GM10248 (cell line): ENCODE measurements around the gene WEE1.
A peak's percentile ranks its signal among the peaks of the same experiment; 100 is the strongest.
"Not testable (repeated sequence)": the region's sequence is repeated elsewhere in the genome, so short reads cannot be mapped to it uniquely, and the experiment has no call there.

ENCODE experiments used
- CTCF ChIA-PET: fragments of 300-600 bp; sonication (Branson Sonifier 250); formaldehyde crosslinking; extraction: SDS; loops from one replicate; lab custom pipeline; 2021; ENCODE audit warnings: antibody characterized with exemption; lab: Yijun Ruan, JAX
- POLR2A ChIA-PET: fragments of 350-650 bp; sonication (Branson Sonifier 250); formaldehyde crosslinking; extraction: SDS; loops from one replicate; lab custom pipeline; 2020; ENCODE audit warnings: antibody characterized with exemption; lab: Yijun Ruan, JAX
- DNase-seq: peaks from one replicate; pipeline ENCODE4 v3.0.0; 2012; ENCODE audit errors: extremely low spot score
- TF ChIP-seq, protein P1 (sequence below): IDR thresholded peaks from 2 replicates; pipeline ENCODE4 v1.5.1; 2012; ENCODE audit warnings: mild to moderate bottlenecking, low read depth; ENCODE audit errors: extremely low read depth, missing control alignments, control extremely low read depth

Gene WEE1

GRCh38 chr11:9601037-9601875 is 27.8 kb downstream of the WEE1 start:
- POLR2A ChIA-PET = interaction anchor here (0.5 to 1.2 kb wide), 3 partner anchors 24 to 30 kb away, joined by 3 to 5 read pairs (median 3); partner anchors contain the start of gene WEE1
- CTCF ChIA-PET = interaction anchor here (0.7 to 8.3 kb wide), 17 partner anchors 9 to 702 kb away, joined by 3 to 106 read pairs (median 4); partner anchors contain the start of gene WEE1
- DNase-seq = peak; percentile 73
- TF ChIP-seq, protein P1, sequence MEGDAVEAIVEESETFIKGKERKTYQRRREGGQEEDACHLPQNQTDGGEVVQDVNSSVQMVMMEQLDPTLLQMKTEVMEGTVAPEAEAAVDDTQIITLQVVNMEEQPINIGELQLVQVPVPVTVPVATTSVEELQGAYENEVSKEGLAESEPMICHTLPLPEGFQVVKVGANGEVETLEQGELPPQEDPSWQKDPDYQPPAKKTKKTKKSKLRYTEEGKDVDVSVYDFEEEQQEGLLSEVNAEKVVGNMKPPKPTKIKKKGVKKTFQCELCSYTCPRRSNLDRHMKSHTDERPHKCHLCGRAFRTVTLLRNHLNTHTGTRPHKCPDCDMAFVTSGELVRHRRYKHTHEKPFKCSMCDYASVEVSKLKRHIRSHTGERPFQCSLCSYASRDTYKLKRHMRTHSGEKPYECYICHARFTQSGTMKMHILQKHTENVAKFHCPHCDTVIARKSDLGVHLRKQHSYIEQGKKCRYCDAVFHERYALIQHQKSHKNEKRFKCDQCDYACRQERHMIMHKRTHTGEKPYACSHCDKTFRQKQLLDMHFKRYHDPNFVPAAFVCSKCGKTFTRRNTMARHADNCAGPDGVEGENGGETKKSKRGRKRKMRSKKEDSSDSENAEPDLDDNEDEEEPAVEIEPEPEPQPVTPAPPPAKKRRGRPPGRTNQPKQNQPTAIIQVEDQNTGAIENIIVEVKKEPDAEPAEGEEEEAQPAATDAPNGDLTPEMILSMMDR = no peak

DNA sequence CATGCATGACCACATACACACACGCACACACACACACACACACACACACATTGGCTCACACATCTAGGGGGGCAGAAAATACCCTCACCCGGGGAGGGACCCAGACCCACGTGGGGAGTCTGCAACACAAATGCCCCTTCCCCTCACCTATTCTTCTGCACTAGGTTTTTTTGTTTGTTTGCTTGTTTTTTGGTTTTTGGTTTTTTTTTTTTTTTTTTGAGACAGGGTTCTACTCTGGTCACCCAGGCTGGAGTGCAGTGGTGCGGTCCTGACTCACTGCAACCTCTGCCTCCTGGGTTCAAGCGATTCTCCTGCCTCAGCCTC is 28.4 kb downstream of the WEE1 start:
- POLR2A ChIA-PET = interaction anchor here (1.0 to 1.2 kb wide), 2 partner anchors 25 to 29 kb away, joined by 3 to 5 read pairs; partner anchors contain the start of gene WEE1

GRCh38 chr11:9603214-9603613 is 29.7 kb downstream of the WEE1 start:
- POLR2A ChIA-PET = interaction anchor here (1.1 kb wide), 1 partner anchor 30 kb away, joined by 3 read pairs; the partner anchor contains the start of gene WEE1
- not testable (repeated sequence) for DNase-seq
- CTCF ChIA-PET = interaction anchor here (0.7 to 2.6 kb wide), 7 partner anchors 10 to 148 kb away, joined by 3 to 36 read pairs (median 4); no protein-coding TSS in a partner anchor

More for the DNA sequence above, 28.4 kb downstream of the WEE1 start:
- no peak for DNase-seq
- CTCF ChIA-PET = interaction anchor here (1.0 to 8.3 kb wide), 11 partner anchors 10 to 156 kb away, joined by 3 to 106 read pairs (median 6); partner anchors contain the start of gene WEE1
- TF ChIP-seq, protein P1 = no peak

DNA sequence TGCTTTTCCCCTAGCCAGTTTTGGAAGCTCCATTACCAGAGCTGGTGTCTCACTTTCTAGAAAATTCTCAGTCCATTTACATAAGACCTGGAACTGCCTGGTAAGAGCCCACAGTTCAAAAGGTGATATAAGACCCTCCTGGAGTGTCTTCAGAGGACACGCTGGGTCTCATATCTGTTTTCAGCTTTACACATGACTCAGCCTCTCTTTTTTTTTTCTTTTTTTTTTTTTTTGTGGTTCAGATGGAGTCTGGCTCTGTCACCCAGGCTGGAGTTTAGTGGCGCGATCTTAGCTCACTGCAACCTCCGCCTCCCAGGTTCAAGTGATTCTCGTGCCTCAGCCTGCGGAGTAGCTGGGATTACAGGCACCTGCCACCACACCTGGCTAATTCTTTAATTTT is 30.7 kb downstream of the WEE1 start:
- POLR2A ChIA-PET = interaction anchor here (1.1 kb wide), 1 partner anchor 31 kb away, joined by 3 read pairs; the partner anchor contains the start of gene WEE1
- CTCF ChIA-PET = interaction anchor here (0.7 to 2.6 kb wide), 8 partner anchors 9 to 147 kb away, joined by 3 to 36 read pairs (median 4); no protein-coding TSS in a partner anchor
- TF ChIP-seq, protein P1 = no peak
- no peak for DNase-seq

DNA sequence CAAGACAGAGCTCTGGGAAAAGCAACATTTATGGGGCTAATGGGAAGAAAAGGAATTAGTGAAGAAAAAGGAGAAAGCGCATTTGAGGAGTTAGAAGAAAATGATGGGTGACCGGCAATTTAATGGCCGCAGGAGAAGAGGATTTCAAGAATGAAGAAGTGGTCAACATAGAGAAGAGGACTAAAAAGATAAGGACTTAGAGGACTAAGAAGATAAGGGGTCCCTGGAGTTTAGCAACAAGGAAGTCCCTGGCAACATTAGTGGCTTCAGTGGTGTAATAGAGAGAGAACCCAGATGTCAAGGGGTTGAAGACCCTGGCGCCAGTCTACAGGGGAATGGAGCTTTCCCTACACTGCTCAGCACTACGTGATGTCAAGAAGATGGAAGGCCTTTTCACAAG is 32.3 kb downstream of the WEE1 start:
- ChIA-PET CTCF (interaction anchor here (2.6 kb wide), 1 partner anchor 35 kb away, joined by 9 read pairs; no protein-coding TSS in a partner anchor), POLR2A (no interaction called here)
- no peak for DNase-seq
- TF ChIP-seq, protein P1 = no peak

DNA sequence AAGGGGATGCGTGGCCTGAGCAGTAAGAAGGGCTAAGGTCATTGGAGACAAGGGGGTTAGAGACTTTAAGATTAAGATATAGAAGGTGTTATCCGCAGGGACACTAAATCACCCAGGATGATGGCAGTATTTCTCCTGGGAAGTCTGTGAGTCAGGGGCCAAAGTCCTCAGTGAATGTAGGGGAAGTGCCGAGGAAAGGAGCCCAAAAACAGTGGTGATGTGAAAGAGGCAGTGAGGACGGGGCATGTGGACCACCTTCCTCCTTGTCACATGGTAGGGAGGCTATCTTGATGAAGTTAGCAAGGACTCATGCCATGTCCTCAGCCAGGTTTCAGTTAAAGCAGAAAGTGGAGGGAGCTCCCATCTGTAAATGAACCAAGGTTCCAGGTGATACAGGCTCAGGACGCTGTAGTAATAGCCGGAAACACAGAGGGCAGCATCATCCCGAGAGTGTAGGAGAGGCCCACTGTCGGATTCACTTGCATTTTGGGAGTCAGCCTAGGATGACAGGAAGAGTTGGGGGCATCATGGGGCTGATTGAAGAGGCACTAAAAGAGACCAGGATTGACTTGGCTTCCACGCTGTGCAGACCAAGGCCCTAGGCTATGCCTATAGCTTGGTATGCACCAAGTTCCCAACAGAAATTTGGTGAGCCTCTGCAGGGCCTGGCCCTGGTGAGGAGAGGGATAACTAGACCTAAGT is 33.5 kb downstream of the WEE1 start:
- DNase-seq = no peak
- ChIA-PET POLR2A (no interaction called here), CTCF (interaction anchor here (1.0 to 2.6 kb wide), 6 partner anchors 9 to 701 kb away, joined by 3 to 9 read pairs (median 4); no protein-coding TSS in a partner anchor)
- TF ChIP-seq, protein P1 = no peak
